Measurements from ENCODE around the gene CXCL1.
A peak's percentile ranks its signal among the peaks of the same experiment; 100 is the strongest.

Gene CXCL1

DNA sequence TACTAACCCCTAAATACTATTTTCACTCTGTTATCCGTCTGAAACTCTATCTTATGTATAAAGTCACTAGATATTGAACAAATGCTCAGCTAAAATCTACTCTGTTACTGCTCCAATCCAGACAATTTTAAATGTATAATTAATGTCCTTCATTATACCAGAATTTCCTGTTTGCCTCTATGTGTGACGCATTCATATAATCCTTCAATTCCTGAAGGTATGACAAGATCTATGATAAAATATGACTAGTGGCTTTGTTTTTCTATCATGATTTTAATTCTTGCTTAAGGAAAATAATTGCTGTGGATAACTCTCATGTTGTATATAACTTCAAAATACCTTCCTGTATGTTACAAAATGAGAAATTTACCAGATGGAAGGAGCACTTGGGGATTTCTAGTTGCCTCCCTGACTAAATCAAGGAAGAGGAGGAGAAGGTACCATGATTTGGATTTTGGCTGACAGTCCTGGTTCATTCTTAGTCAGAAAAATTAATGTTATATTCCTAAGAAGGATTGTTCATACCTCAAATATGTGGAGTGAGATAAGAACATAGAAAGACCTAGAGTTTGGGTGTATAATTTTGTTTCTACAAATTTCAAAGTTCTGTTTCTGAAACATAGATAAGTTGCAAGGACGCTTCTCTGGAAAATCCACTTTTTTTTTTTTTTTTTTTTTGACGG, 27.8 kb upstream of the CXCL1 start:
- no peak overlapping the region for H3K4me3 ChIP-seq (ENCODE audit: low read length)
- no peak overlapping the region for H3K27ac ChIP-seq (ENCODE audit: low read depth, low read length)
- no peaks in the 10 kb centered on the region for H3K4me1 ChIP-seq (ENCODE audit: control insufficient read depth, insufficient read depth, low read length)
- no peaks in the 10 kb centered on the region for H3K36me3 ChIP-seq (ENCODE audit: control insufficient read depth, insufficient read depth, low read length)
- no peak overlapping the region for H3K9ac ChIP-seq (ENCODE audit: low read length)
- H3K27me3 ChIP-seq (ENCODE audit: control insufficient read depth, insufficient read depth, low read length) = no peaks in the 10 kb centered on the region

DNA sequence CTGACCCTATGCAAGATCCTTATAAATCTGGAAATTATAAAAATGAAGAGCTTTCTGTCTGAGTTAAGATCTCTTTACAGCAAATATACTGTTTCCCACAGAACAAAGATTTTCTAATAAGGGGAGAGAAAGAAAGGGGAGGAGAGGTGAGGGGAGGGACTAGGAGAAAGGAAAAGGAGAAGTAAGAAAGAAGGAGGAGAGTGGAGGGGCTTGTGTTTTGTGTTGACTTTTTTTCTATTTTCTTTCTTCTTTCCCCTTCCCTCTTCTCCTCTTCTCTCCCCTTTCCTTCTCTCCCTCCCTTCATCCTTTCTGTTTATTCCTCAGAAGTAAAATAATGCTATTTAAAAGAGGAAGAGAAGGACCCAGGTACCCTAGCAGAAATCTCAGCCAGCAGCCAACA, 26.5 kb upstream of the CXCL1 start:
- no peak overlapping the region for H3K27ac ChIP-seq (ENCODE audit: low read depth, low read length)
- no peaks in the 10 kb centered on the region for H3K4me1 ChIP-seq (ENCODE audit: control insufficient read depth, insufficient read depth, low read length)
- H3K27me3 ChIP-seq (ENCODE audit: control insufficient read depth, insufficient read depth, low read length) = no peaks in the 10 kb centered on the region
- H3K4me3 ChIP-seq (ENCODE audit: low read length) = no peak overlapping the region
- H3K9ac ChIP-seq (ENCODE audit: low read length) = no peak overlapping the region
- no peaks in the 10 kb centered on the region for H3K36me3 ChIP-seq (ENCODE audit: control insufficient read depth, insufficient read depth, low read length)

DNA sequence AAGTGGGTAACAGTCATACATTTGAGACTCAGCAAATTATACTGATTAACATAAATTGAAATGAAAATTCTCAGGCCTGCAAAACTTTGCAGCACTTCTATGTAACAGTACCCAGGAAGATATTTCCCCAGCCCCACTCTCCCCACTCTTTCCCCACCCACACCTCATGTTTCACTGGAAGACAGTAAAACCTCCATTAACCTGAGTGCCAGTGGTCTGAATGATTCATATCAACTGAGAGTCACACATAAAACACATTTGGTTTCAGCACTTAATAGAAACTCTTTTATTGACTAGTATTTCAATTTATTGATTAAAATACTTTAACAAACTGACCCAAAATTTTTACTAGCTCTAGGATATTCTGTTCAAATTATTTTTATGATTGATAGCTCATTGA, 25.8 kb upstream of the CXCL1 start:
- no peaks in the 10 kb centered on the region for H3K27me3 ChIP-seq (ENCODE audit: control insufficient read depth, insufficient read depth, low read length)
- H3K4me1 ChIP-seq (ENCODE audit: control insufficient read depth, insufficient read depth, low read length) = no peaks in the 10 kb centered on the region
- no peak overlapping the region for H3K27ac ChIP-seq (ENCODE audit: low read depth, low read length)
- H3K4me3 ChIP-seq (ENCODE audit: low read length) = no peak overlapping the region
- no peak overlapping the region for H3K9ac ChIP-seq (ENCODE audit: low read length)
- H3K36me3 ChIP-seq (ENCODE audit: control insufficient read depth, insufficient read depth, low read length) = no peaks in the 10 kb centered on the region

DNA sequence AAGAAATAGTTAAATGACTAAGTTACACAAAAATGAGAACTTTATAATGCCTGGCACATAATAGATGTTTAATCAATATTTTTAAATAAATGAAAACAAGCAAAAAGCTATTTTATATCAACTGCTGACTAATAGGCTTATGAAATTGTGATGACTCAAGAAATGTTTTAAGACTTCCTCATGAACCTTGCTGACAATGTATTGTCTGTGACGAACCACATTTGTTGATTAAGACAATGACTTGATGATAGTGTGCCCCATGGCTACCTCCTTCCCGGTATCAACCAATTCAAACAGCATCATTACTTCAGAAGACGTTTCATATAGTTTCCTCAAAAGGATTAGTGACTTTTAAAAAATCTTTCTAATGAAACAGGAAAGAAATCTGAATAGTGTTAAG, 24.8 kb upstream of the CXCL1 start:
- Histone ChIP-seq H3K27me3 (ENCODE audit: control insufficient read depth, insufficient read depth, low read length) (no peaks in the 10 kb centered on the region), H3K36me3 (ENCODE audit: control insufficient read depth, insufficient read depth, low read length) (no peaks in the 10 kb centered on the region), H3K27ac (ENCODE audit: low read depth, low read length) (no peak overlapping the region), H3K4me3 (ENCODE audit: low read length) (no peak overlapping the region), H3K4me1 (ENCODE audit: control insufficient read depth, insufficient read depth, low read length) (no peaks in the 10 kb centered on the region), H3K9ac (ENCODE audit: low read length) (no peak overlapping the region)

DNA sequence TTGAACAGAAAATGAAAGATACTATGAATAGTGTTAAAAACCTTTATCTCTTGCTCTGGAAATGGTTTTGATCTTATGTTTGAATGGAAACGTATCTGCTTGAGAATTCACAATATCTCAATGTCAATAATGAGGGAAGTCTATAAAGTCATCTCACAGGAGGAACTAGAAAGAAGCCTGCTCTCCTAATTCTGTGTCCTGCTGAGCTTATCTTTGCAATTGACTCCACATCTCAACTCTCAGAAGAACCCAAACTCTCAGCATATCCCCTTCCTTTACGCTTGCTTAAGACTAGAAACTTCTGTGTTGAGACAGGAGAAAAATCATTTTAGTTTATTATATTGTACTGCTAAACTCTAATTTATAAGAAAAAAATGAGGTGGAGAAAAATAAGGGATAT, 24.4 kb upstream of the CXCL1 start:
- no peaks in the 10 kb centered on the region for H3K36me3 ChIP-seq (ENCODE audit: control insufficient read depth, insufficient read depth, low read length)
- no peak overlapping the region for H3K4me3 ChIP-seq (ENCODE audit: low read length)
- no peak overlapping the region for H3K9ac ChIP-seq (ENCODE audit: low read length)
- H3K27ac ChIP-seq (ENCODE audit: low read depth, low read length) = no peak overlapping the region
- H3K4me1 ChIP-seq (ENCODE audit: control insufficient read depth, insufficient read depth, low read length) = no peaks in the 10 kb centered on the region
- H3K27me3 ChIP-seq (ENCODE audit: control insufficient read depth, insufficient read depth, low read length) = no peaks in the 10 kb centered on the region

DNA sequence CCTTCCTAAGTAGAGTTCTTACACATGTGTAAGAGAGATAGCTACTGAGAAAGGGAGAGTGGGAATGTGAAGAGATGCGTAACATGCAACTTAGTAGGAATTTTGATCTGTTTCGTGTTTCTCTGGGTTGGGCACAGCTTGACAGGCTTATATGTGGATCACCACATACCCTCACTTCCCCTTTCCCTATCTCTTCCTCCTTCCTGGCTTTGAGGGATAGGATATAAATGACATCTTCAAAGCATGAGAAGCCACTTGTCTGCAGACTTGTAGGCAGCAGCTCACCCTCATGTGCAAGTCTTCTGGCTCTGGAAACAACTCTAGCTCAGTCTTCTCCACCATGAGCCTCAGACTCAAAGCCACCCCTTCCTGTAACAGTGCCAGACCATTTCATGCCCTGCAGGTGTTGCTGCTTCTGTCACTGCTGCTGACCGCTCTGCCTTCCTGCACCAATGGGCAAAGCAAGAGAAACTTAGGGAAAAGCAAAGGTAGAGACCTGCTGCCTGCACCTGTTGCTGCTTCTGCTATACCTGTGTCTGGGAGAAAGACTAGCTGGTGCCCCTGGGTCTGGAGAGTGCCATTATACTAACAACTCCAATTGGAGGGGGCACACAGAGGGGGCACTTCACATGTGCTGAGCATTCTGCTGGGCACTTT, 21.5 kb upstream of the CXCL1 start:
- Histone ChIP-seq H3K9ac (ENCODE audit: low read length) (no peak overlapping the region), H3K4me1 (ENCODE audit: control insufficient read depth, insufficient read depth, low read length) (no peaks in the 10 kb centered on the region), H3K4me3 (ENCODE audit: low read length) (no peak overlapping the region), H3K27me3 (ENCODE audit: control insufficient read depth, insufficient read depth, low read length) (no peaks in the 10 kb centered on the region), H3K36me3 (ENCODE audit: control insufficient read depth, insufficient read depth, low read length) (no peaks in the 10 kb centered on the region), H3K27ac (ENCODE audit: low read depth, low read length) (no peak overlapping the region)

DNA sequence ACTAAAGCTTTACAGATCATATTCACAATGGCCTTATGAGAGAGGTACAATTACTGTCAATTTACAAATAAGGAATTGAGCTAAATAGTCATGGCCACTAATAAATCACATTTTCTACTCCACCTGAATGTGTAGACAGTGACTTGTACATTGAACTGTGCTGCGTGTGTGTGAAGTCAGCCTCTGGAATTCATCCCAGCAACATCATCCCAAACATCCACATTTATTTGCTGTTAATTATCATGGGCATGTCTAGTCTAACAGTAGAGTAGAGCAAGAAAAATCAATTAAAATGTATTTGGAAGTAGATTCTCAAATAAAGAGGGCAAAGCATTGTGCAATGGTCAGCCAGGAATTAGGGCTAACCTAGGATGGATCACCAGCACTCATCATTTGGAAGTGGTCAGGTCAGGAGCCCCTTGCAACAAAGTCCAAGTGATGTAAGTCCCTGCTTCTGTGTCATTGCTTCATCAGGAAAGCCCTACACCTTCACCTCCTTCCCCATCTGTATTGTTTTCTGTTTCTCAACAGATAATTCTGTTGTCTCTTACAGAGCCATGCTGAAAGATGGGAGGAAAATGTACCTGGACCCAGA, 20.9 kb upstream of the CXCL1 start:
- H3K27me3 ChIP-seq (ENCODE audit: control insufficient read depth, insufficient read depth, low read length) = no peaks in the 10 kb centered on the region
- no peaks in the 10 kb centered on the region for H3K36me3 ChIP-seq (ENCODE audit: control insufficient read depth, insufficient read depth, low read length)
- H3K4me1 ChIP-seq (ENCODE audit: control insufficient read depth, insufficient read depth, low read length) = no peaks in the 10 kb centered on the region
- H3K27ac ChIP-seq (ENCODE audit: low read depth, low read length) = no peak overlapping the region
- H3K4me3 ChIP-seq (ENCODE audit: low read length) = no peak overlapping the region
- H3K9ac ChIP-seq (ENCODE audit: low read length) = no peak overlapping the region

DNA sequence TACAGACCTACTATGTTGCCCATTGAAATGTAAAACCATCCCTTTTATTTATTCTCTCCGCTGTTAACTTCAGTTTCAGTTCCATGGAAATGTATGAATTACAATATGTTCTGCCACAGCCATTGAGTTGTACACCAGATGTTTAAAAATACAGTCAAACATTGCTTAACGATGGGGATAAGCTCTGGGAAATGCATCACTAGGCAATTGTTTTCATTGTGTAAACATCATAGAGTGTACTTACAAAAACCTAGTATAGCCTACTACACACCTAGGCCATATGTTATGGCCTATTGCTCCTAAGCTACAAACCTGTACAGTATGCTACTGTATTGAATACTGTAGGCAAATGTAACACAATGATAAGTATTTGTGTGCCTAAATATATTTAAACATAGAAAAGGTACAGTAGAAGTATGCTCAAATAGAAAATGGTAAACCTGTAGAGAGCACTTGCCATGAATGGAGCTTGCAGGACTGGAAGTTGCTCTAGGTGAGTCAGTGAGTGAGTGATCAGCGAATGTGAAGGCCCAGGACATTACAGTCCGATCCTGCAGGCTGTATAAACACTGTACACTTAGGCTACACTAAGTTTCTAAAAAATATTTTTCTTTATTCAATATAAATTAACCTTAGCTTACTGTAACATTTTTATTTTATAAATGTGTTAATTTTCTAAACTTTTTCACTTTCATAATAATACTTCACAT, 18.8 kb upstream of the CXCL1 start:
- Histone ChIP-seq H3K27ac (ENCODE audit: low read depth, low read length) (no peak overlapping the region), H3K4me1 (ENCODE audit: control insufficient read depth, insufficient read depth, low read length) (no peaks in the 10 kb centered on the region), H3K4me3 (ENCODE audit: low read length) (no peak overlapping the region), H3K27me3 (ENCODE audit: control insufficient read depth, insufficient read depth, low read length) (no peaks in the 10 kb centered on the region), H3K36me3 (ENCODE audit: control insufficient read depth, insufficient read depth, low read length) (no peaks in the 10 kb centered on the region), H3K9ac (ENCODE audit: low read length) (no peak overlapping the region)

DNA sequence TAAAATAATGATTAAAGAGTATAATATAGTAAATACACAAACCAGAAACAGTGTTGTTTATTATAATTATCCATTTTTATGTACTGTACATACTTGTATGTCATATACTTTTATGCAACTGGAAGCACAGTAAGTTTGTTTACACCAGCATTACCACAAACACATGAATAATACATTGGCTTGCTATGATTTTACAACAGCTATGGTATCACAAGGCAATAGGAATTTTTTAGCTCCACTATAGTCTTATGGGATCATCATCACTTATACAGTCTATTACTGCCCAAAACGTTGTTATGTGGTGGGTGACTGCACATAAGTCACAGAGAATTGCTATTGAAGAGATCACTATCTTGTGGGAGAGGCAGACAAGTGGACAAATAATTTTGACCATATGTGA, 17.9 kb upstream of the CXCL1 start:
- Histone ChIP-seq H3K9ac (ENCODE audit: low read length) (no peak overlapping the region), H3K27ac (ENCODE audit: low read depth, low read length) (no peak overlapping the region), H3K4me3 (ENCODE audit: low read length) (no peak overlapping the region), H3K27me3 (ENCODE audit: control insufficient read depth, insufficient read depth, low read length) (no peaks in the 10 kb centered on the region), H3K36me3 (ENCODE audit: control insufficient read depth, insufficient read depth, low read length) (no peaks in the 10 kb centered on the region), H3K4me1 (ENCODE audit: control insufficient read depth, insufficient read depth, low read length) (no peaks in the 10 kb centered on the region)

DNA sequence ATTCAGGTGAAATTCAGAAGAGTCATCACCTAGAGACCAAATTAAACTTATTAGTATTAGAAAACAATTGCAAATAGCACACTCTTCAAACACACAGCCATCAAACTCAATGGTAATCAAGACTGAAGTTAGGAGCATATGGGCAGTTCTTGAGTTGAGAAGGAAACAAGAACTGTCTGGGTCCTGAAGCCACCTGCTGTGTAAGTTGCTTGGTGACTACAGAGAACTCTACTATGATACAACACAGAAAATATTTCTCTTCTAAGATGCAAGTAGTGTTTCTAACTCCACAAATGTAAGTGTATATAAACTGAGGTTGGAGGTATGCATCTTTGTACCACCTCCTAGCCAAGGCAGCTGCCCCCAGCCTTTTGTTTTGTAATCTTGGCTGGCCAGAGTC, 16.4 kb upstream of the CXCL1 start:
- Histone ChIP-seq H3K27ac (ENCODE audit: low read depth, low read length) (no peak overlapping the region), H3K4me1 (ENCODE audit: control insufficient read depth, insufficient read depth, low read length) (no peaks in the 10 kb centered on the region), H3K9ac (ENCODE audit: low read length) (no peak overlapping the region), H3K36me3 (ENCODE audit: control insufficient read depth, insufficient read depth, low read length) (no peaks in the 10 kb centered on the region), H3K4me3 (ENCODE audit: low read length) (no peak overlapping the region), H3K27me3 (ENCODE audit: control insufficient read depth, insufficient read depth, low read length) (no peaks in the 10 kb centered on the region)

DNA sequence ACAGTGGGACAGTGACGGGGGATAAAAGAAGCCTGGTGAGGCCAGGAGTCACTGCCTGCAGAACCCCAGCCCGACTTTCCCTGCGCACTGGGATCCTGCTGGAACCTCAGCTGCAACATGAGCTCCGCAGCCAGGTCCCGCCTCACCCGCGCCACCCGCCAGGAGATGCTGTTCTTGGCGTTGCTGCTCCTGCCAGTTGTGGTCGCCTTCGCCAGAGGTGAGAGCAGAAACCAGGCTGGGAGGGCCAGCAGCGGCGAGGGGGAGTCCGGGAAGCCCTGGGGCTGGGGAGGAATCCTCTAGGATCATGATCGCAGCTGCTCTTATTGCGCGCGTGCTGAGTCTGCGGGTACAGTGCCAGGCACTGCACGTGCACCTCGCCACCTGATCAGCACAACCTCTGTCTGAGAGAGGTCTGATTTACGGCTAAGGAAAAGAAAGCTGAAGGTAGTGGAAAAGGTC, 15.9 kb upstream of the CXCL1 start, which contains the start of gene PF4V1:
PF4V1 (plus strand) TSS at position 51 of the 459 bp plus-strand sequence; CDS start at position 118, 67 bp downstream.
- H3K4me3 ChIP-seq (ENCODE audit: low read length) = peak within 1 kb of the TSS; percentile 16

DNA sequence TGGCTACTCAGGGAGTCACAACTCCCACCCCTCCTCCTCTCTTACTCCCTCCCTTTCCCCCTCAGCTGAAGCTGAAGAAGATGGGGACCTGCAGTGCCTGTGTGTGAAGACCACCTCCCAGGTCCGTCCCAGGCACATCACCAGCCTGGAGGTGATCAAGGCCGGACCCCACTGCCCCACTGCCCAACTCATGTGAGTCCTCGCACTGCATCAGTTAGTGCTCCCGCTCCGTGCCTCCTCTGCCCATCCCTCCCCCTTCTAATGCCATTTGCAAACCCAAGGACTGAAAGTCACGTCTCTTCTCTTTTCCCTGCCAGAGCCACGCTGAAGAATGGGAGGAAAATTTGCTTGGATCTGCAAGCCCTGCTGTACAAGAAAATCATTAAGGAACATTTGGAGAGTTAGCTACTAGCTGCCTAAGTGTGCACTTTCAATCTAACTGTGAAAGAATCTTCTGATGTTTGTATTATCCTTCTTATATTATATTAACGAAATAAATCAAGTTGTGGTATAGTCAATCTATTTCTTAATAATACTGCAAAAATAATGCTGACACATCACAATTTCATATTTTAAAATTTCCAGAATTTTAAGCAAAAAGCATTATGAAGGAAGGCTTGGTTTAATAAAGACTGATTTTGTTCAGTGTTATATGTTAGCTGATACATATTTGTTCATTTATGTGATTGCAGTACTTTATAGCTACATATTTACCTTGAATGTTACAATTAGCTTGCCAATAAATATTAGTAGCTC, 15.3 kb upstream of the CXCL1 start:
- no peaks in the 10 kb centered on the region for H3K36me3 ChIP-seq (ENCODE audit: control insufficient read depth, insufficient read depth, low read length)
- peak overlapping the region; percentile 16 for H3K4me3 ChIP-seq (ENCODE audit: low read length)

More for the DNA sequence above, 15.9 kb upstream of the CXCL1 start, which contains the start of gene PF4V1:
- H3K27me3 ChIP-seq (ENCODE audit: control insufficient read depth, insufficient read depth, low read length) = no peaks in the 10 kb centered on the region
- H3K36me3 ChIP-seq (ENCODE audit: control insufficient read depth, insufficient read depth, low read length) = no peaks in the 10 kb centered on the region
- H3K9ac ChIP-seq (ENCODE audit: low read length) = no peak within 1 kb of the TSS
- no peak within 1 kb of the TSS for H3K27ac ChIP-seq (ENCODE audit: low read depth, low read length)
- no peaks in the 10 kb centered on the region for H3K4me1 ChIP-seq (ENCODE audit: control insufficient read depth, insufficient read depth, low read length)

More for the DNA sequence above, 15.3 kb upstream of the CXCL1 start:
- no peak overlapping the region for H3K9ac ChIP-seq (ENCODE audit: low read length)
- H3K27ac ChIP-seq (ENCODE audit: low read depth, low read length) = no peak overlapping the region
- H3K27me3 ChIP-seq (ENCODE audit: control insufficient read depth, insufficient read depth, low read length) = no peaks in the 10 kb centered on the region
- H3K4me1 ChIP-seq (ENCODE audit: control insufficient read depth, insufficient read depth, low read length) = no peaks in the 10 kb centered on the region

Measured in rectal smooth muscle tissue (tissue), 1 donor.